A172 (cell line): ENCODE results near the gene MYL11. TPM values are rescaled to one million over a fixed set of nuclear protein-coding genes. Genes with fewer than 3 reads are reported as not detected.
"Not testable (repeated sequence)": the region's sequence is repeated elsewhere in the genome, so short reads cannot be mapped to it uniquely, and the experiment has no call there.

Experiments used
- DNase-seq: peaks from one replicate; pipeline ENCODE4 v3.0.0-alpha.2; 2015; ENCODE audit warnings: low spot score
- total RNA-seq: library from RNA; depleted of rRNA; stranded (reverse); fragments of >200 nt; shearing (Covaris generic); gene quantifications from 2 replicates; pipeline ENCODE4 v1.2.3, GENCODE V29; 2014; rRNA removed

MYL11 gene
- not detected in 2 replicates for total RNA-seq

- DNase-seq, result no peak
Observed at GRCh38 chr16:30374538-30374937, at the start of gene MYL11. Gene MYL11, plus strand, starts transcription at chr16:30374802. Its CDS starts 56 bp downstream, at chr16:30374858.

GRCh38 chr16:30334473-30334989 lies 40.1 kb upstream of the MYL11 start:
- DNase-seq, result peak; percentile 64

- DNase-seq, result peak; percentile 57
Observed at GRCh38 chr16:30335028-30335597, 39.5 kb upstream of the MYL11 start.

GRCh38 chr16:30335598-30336474 lies 38.8 kb upstream of the MYL11 start:
- peak; percentile 63 for DNase-seq

- DNase-seq, result not testable (repeated sequence)
Observed at GRCh38 chr16:30337964-30338357, 36.6 kb upstream of the MYL11 start.

GRCh38 chr16:30338715-30339114 lies 35.9 kb upstream of the MYL11 start:
- DNase-seq, result not testable (repeated sequence)

GRCh38 chr16:30340621-30341020 lies 34.0 kb upstream of the MYL11 start:
- no peak for DNase-seq

- DNase-seq, result not testable (repeated sequence)
Observed at GRCh38 chr16:30341971-30342370, 32.6 kb upstream of the MYL11 start.

- DNase-seq, result no peak
Observed at GRCh38 chr16:30342751-30343490, 31.7 kb upstream of the MYL11 start.

- not testable (repeated sequence) for DNase-seq
Observed at GRCh38 chr16:30343491-30343820, 31.1 kb upstream of the MYL11 start.

- DNase-seq, result no peak
Observed at GRCh38 chr16:30346286-30346685, 28.3 kb upstream of the MYL11 start.

GRCh38 chr16:30348113-30348512 lies 26.5 kb upstream of the MYL11 start:
- no peak for DNase-seq

GRCh38 chr16:30348929-30349328 lies 25.7 kb upstream of the MYL11 start:
- DNase-seq, result no peak

GRCh38 chr16:30349675-30350074 lies 24.9 kb upstream of the MYL11 start:
- no peak for DNase-seq

GRCh38 chr16:30350134-30350871 lies 24.3 kb upstream of the MYL11 start:
- DNase-seq, result peak; percentile 35

GRCh38 chr16:30351001-30351441 lies 23.6 kb upstream of the MYL11 start:
- DNase-seq, result no peak

- DNase-seq, result peak; percentile 83
Observed at GRCh38 chr16:30351586-30352419, 22.8 kb upstream of the MYL11 start.

GRCh38 chr16:30352488-30353401 lies 21.9 kb upstream of the MYL11 start:
- DNase-seq, result no peak

GRCh38 chr16:30353438-30354129 lies 21.0 kb upstream of the MYL11 start:
- no peak for DNase-seq
